ENCODE data around the gene SLC23A1.

DNA sequence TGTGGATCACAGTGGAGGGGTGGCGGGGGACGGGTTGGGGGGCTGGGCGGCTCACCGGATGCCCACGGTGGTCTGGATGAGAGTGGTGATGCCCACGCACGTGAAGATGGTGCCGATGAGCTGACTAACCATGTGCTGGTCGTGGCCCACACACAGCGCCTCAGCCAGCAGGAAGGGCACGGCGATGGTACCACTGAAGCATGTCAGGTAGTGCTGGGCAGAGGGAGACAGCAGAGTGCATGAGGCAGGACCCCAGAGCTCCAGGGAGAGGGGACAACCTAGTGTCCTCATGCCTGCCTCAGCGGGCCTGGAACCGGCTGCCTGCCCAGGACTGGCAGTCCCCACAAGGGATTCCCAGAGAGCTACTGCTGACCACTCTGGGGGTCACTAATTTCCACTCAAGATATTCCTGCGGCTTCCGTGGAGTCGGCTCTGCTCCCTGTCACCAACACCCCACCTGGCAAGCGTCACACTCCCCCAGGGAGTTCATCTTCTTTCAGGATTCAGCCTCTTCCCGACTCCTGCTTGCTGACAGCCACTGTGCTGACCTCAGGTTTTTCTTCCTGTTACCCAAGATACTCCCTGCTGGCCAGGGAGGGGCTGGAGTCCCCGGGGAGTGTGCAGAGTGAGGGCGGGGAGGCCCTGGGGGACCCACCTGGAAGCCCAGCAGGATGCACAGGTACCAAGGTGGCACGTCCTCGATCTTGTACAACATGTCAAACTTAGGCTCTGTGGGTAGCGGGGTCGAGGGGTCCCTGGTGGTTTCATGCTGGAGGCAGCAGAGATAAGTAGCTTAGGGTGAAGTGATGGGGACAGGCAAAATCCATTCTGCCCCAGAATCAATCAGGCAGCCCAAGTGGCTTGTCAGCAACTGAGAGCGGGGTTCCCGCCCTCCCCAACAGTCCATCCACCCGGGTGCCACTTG is 998 bp downstream of the SLC23A1 start:
- TF ChIP-seq POLR2A (IDR thresholded peaks at IDR 0.05), result no peak
- TF ChIP-seq CTCF (IDR thresholded peaks at IDR 0.05), result no peak

All from testis (tissue), 2 donors.